B cell (primary cell): ENCODE results near the gene MYL7. TPM values are rescaled to one million over a fixed set of nuclear protein-coding genes. Genes with fewer than 3 reads are reported as not detected.

Experiments
- ATAC-seq: fragments of 200-7000 bp; cut with Tn5 transposase; one replicate; pipeline ENCODE4 v1.10.0; 2021; ENCODE audit warnings: low read depth, mild to moderate bottlenecking, moderate number of reproducible peaks, moderate library complexity
- CTCF ChIA-PET: fragments of 350-600 bp; sonication (Branson Sonifier 250); formaldehyde crosslinking; loops from one replicate; lab custom pipeline; 2021; ENCODE audit warnings: antibody characterized with exemption, inconsistent platforms; lab: Charles Lee
- POLR2A ChIA-PET: fragments of 350-600 bp; sonication (Branson Sonifier 250); formaldehyde crosslinking; loops from one replicate; lab custom pipeline; 2021; ENCODE audit warnings: antibody characterized with exemption; lab: Charles Lee
- DNase-seq: peaks from one replicate; pipeline ENCODE4 v3.0.0; 2013
- H2AFZ ChIP-seq: 2 replicates; pipeline ENCODE4 v1.6.1; 2012; ENCODE audit warnings: mild to moderate bottlenecking, low read depth, low read length; ENCODE audit not compliant: insufficient read depth, poor library complexity, severe bottlenecking
- H3K27ac ChIP-seq, 2 donors: 1 replicate in 1 of 2; 2 replicates in 1 of 2; pipeline ENCODE4 v1.5.1; 2012 to 2013; ENCODE audit warnings: low read length in 2 of 2, mild to moderate bottlenecking in 2 of 2, moderate library complexity in 1 of 2
- H3K27me3 ChIP-seq, 4 experiments: fragments of 200-600 bp in 1 of 4; sonication (generic) in 1 of 4; replicated peaks in 1 of 4; 1 replicate in 2 of 4; 2 replicates in 2 of 4; pipeline versions ENCODE4 v1.6.1 to v1.7.0; 2013 to 2016; ENCODE audit warnings: low read length in 3 of 4, mild to moderate bottlenecking in 2 of 4, mixed read lengths in 1 of 4, moderate library complexity in 1 of 4; ENCODE audit not compliant: insufficient read depth in 4 of 4, control insufficient read depth in 3 of 4; ENCODE audit errors: control extremely low read depth in 1 of 4
- H3K36me3 ChIP-seq, 2 experiments: replicated peaks in 1 of 2; 1 replicate in 1 of 2; 2 replicates in 1 of 2; pipeline versions ENCODE4 v1.6.1 to v1.7.1; 2013; ENCODE audit warnings: low read length in 1 of 2; ENCODE audit not compliant: insufficient read depth in 2 of 2, control insufficient read depth in 1 of 2; ENCODE audit errors: control extremely low read depth in 1 of 2, extremely low read depth in 1 of 2
- H3K4me1 ChIP-seq, 2 donors: fragments of 200-600 bp in 1 of 2; sonication (generic) in 1 of 2; 1 replicate in 1 of 2; 2 replicates in 1 of 2; pipeline versions ENCODE4 v1.5.1 to v1.6.1; 2013 to 2017; ENCODE audit warnings: low read length in 2 of 2; ENCODE audit not compliant: control insufficient read depth in 2 of 2, insufficient read depth in 2 of 2
- H3K4me2 ChIP-seq: replicated peaks from 2 replicates; pipeline ENCODE3; 2012; ENCODE audit warnings: mild to moderate bottlenecking, low read depth, low read length; ENCODE audit not compliant: poor library complexity, severe bottlenecking
- H3K4me3 ChIP-seq, 5 experiments: fragments of 200-600 bp in 1 of 5; sonication (generic) in 1 of 5; 1 replicate in 3 of 5; 2 replicates in 2 of 5; pipeline versions ENCODE4 v1.5.1 to v1.7.0; 2011 to 2016; ENCODE audit warnings: low read length in 4 of 5, mild to moderate bottlenecking in 4 of 5, low read depth in 2 of 5, control low read depth in 1 of 5, moderate library complexity in 1 of 5; ENCODE audit not compliant: insufficient read depth in 1 of 5; ENCODE audit errors: control extremely low read depth in 1 of 5, extremely low read depth in 1 of 5
- H3K79me2 ChIP-seq: fragments of 200-600 bp; sonication (generic); one replicate; pipeline ENCODE4 v1.6.0; 2016; ENCODE audit warnings: low read length; ENCODE audit not compliant: control insufficient read depth, insufficient read depth
- H3K9ac ChIP-seq: fragments of 200-600 bp; sonication (generic); 2 replicates; pipeline ENCODE4 v1.6.1; 2017; ENCODE audit warnings: mild to moderate bottlenecking, low read length, moderate library complexity
- H3K9me3 ChIP-seq, 3 donors: one replicate each; pipeline versions ENCODE4 v1.6.1 to v1.7.1; 2013; ENCODE audit warnings: low read length in 2 of 3; ENCODE audit not compliant: control insufficient read depth in 2 of 3, insufficient read depth in 1 of 3; ENCODE audit errors: control extremely low read depth in 1 of 3
- H4K20me1 ChIP-seq: 2 replicates; pipeline ENCODE4 v1.6.0; 2012; ENCODE audit warnings: mild to moderate bottlenecking, low read length; ENCODE audit not compliant: insufficient read depth, control insufficient read depth, poor library complexity, severe bottlenecking
- H3K27ac Mint-ChIP-seq: one replicate; pipeline ENCODE4 v1.8.0; 2021; ENCODE audit warnings: mixed read lengths
- H3K27me3 Mint-ChIP-seq: one replicate; pipeline ENCODE4 v1.8.0; 2021; ENCODE audit warnings: mixed read lengths
- H3K4me1 Mint-ChIP-seq: one replicate; pipeline ENCODE4 v1.8.0; 2021; ENCODE audit warnings: mixed read lengths
- H3K4me3 Mint-ChIP-seq: one replicate; pipeline ENCODE4 v1.8.0; 2021; ENCODE audit warnings: mixed read lengths
- H3K9me3 Mint-ChIP-seq: one replicate; pipeline ENCODE4 v1.8.0; 2022; ENCODE audit warnings: mixed read lengths; ENCODE audit not compliant: insufficient read depth
- EZH2 ChIP-seq: IDR thresholded peaks from 2 replicates; pipeline ENCODE4 v1.6.1; 2012; ENCODE audit warnings: borderline replicate concordance, low read depth, mild to moderate bottlenecking, moderate library complexity, low read length; ENCODE audit not compliant: insufficient read depth, poor library complexity, severe bottlenecking
- WGBS: methylation state at CpG from one replicate; pipeline ENCODE4 v1.1.5; 2013; ENCODE audit warnings: missing lambda C conversion rate; ENCODE audit not compliant: insufficient coverage; 5-methylcytosine and 5-hydroxymethylcytosine counted together
- intact Hi-C: fragments of 100-400 bp; cut with micrococcal nuclease; formaldehyde crosslinking; loops from one replicate; pipeline ENCODE4 v1.10.0; 2022
- polyA minus RNA-seq: library from RNA; depleted of rRNA, polyadenylated mRNA; stranded (reverse); fragments of >200 nt; gene quantifications from 2 replicates; pipeline ENCODE4 v1.2.3, GENCODE V29; 2012
- polyA plus RNA-seq: library from polyadenylated mRNA; depleted of rRNA; stranded (reverse); fragments of >200 nt; gene quantifications from 2 replicates; pipeline ENCODE4 v1.2.3, GENCODE V29; 2012
- total RNA-seq, 2 donors: library from RNA; stranded (reverse); fragments of 120-200 nt in 1 of 2; gene quantifications; 1 replicate in 1 of 2; 2 replicates in 1 of 2; pipeline versions ENCODE4 v1.2.3 to v1.2.4, GENCODE V29; 2013 to 2022
- TF ChIP-seq, protein P1 (sequence below): fragments of 200-600 bp; IDR thresholded peaks from one replicate; pipeline ENCODE4 v1.8.0; 2022; ENCODE audit warnings: antibody characterized with exemption, mild to moderate bottlenecking

MYL7 gene
- total RNA-seq, result not detected in 2 replicates
- 0.23 TPM for total RNA-seq (2013)
- not detected in 2 replicates for polyA plus RNA-seq
- not detected in 2 replicates for polyA minus RNA-seq

DNA sequence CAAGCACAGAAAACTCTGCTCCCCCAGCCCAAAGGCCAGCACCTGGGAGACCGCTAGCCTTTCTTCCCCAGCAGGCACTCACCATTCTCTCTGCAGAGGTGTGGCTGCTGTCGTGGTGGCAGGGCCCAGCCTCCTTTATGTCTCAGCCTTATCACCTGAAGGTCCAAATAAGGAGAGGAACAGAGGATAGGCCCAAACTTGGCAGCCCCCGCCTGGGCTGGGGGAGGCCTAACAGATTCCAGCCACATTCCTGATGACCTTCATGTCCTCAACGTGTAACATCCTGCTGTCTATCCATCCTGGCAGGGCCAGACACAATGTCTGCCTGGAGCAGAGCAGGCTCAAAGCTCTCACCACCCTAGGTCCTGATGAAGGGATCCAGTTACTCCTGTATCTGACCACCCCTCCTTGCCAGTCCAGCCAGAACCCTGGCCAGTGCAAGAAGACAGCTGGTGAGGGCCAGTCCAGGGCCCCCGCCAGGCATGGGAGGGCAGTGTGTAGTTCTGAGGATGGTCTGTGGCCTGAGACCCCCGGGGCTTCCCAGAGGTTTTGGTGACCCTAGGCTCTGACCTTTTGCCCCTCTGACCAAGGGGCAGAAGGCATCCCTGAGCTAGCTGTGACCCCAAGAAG is at the start of gene MYL7:
MYL7 (minus strand) TSS at position 112 of the 630 bp plus-strand sequence; CDS start at position 85, 27 bp downstream.
- Histone ChIP-seq H3K36me3 (no peaks in the 10 kb centered on the region), H4K20me1 (no peaks in the 10 kb centered on the region), H3K27me3 (peaks cover 0 to 20% (median 6%) of the 10 kb centered on the region in 4 experiments), H3K79me2 (no peaks in the 10 kb centered on the region), H3K9ac (no peak within 1 kb of the TSS), H3K27ac (no peak within 1 kb of the TSS), H3K4me3 (no peak within 1 kb of the TSS), H3K4me1 (peaks cover 9 to 13% of the 10 kb centered on the region in 2 donors), H3K9me3 (no peaks in the 10 kb centered on the region), H3K4me2 (no peak within 1 kb of the TSS), H2AFZ (no peak within 1 kb of the TSS)
- WGBS, result 93% methylated on average over 6 of the region's 6 CpGs
- intact Hi-C loops, result no loop called here
- Mint-ChIP-seq H3K4me3 (no peak within 1 kb of the TSS), H3K4me1 (peaks cover 8% of the 10 kb centered on the region), H3K27me3 (no peaks in the 10 kb centered on the region), H3K9me3 (no peaks in the 10 kb centered on the region), H3K27ac (no peak within 1 kb of the TSS)
- ChIA-PET CTCF (interaction anchor here (0.6 kb wide), 1 partner anchor 1169 kb away, joined by 3 read pairs; no protein-coding TSS in a partner anchor), POLR2A (no interaction called here)
- ATAC-seq (no peak), DNase-seq (no peak)
- no peak for TF ChIP-seq EZH2
- TF ChIP-seq, protein P1, sequence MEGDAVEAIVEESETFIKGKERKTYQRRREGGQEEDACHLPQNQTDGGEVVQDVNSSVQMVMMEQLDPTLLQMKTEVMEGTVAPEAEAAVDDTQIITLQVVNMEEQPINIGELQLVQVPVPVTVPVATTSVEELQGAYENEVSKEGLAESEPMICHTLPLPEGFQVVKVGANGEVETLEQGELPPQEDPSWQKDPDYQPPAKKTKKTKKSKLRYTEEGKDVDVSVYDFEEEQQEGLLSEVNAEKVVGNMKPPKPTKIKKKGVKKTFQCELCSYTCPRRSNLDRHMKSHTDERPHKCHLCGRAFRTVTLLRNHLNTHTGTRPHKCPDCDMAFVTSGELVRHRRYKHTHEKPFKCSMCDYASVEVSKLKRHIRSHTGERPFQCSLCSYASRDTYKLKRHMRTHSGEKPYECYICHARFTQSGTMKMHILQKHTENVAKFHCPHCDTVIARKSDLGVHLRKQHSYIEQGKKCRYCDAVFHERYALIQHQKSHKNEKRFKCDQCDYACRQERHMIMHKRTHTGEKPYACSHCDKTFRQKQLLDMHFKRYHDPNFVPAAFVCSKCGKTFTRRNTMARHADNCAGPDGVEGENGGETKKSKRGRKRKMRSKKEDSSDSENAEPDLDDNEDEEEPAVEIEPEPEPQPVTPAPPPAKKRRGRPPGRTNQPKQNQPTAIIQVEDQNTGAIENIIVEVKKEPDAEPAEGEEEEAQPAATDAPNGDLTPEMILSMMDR, result no peak

DNA sequence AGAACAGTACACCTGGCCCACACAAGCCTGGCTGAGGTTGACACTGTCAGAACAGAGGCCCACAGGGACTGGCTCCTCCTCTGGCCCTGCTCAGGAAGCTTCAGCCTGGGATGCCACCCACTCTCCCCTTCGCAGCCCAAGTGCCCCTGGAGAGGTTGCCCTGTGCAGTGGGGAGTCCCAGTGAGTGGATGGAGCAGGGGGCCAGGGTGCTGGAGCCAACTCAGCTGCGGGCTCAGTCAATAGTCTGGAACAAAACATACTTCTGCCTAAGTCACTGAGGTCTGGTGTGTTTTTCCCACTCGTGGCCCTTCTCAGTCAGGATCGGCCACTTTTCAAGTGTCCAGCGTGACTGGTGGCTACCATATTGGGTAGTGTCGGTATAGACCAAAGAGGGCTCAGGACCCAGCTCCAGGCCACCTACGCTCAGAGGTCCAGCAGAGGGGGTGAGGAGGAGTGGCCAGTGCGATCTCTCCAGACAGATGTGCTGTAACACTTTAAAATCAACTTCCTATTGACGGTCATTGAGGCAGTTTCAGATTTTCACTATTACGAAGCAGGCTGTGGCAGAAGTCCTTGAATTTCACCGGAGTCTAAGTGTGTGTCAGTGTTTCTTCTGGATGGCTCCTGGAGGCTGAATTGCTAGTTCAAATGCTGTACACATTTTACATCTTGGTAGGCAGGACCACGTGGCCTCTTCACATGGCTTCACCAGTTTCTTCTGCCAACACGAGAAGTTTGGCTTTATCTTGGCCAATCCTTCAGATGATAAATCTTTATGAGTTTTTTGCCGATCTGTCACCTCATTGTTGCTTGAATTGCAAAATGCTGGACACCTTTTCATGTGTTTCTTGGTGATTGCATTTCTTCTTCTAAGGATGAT is 49.1 kb upstream of the MYL7 start:
- no peaks in the 10 kb centered on the region for H3K9me3 ChIP-seq
- TF ChIP-seq EZH2, result no peak
- TF ChIP-seq, protein P1, result no peak
- intact Hi-C loops, result no loop called here
- no peaks in the 10 kb centered on the region for H3K4me1 ChIP-seq
- H3K4me3 Mint-ChIP-seq, result no peak overlapping the region
- no peak overlapping the region for H3K4me2 ChIP-seq
- ChIA-PET CTCF (no interaction called here), POLR2A (no interaction called here)
- no peak overlapping the region for H2AFZ ChIP-seq
- no peaks in the 10 kb centered on the region for H3K27me3 ChIP-seq
- peaks cover 11% of the 10 kb centered on the region for H3K27me3 Mint-ChIP-seq
- no peak overlapping the region for H3K4me3 ChIP-seq
- no peak overlapping the region for H3K9ac ChIP-seq
- 86% methylated on average over 12 of the region's 14 CpGs for WGBS
- ATAC-seq (no peak), DNase-seq (no peak)
- no peak overlapping the region for H3K27ac ChIP-seq
- H4K20me1 ChIP-seq, result no peaks in the 10 kb centered on the region
- no peaks in the 10 kb centered on the region for H3K79me2 ChIP-seq
- no peaks in the 10 kb centered on the region for H3K4me1 Mint-ChIP-seq
- H3K36me3 ChIP-seq, result no peaks in the 10 kb centered on the region
- H3K27ac Mint-ChIP-seq, result no peak overlapping the region
- no peaks in the 10 kb centered on the region for H3K9me3 Mint-ChIP-seq
